22Rv1 (cell line): ENCODE measurements around the gene PKMYT1.

ENCODE experiments used
- ZFX ChIP-seq: fragments of 450-650 bp; IDR thresholded peaks from 2 replicates; pipeline ENCODE4 v1.6.1; 2017; ENCODE audit warnings: antibody characterized with exemption, borderline replicate concordance
- TF ChIP-seq, protein P1 (sequence below): fragments of 450-650 bp; IDR thresholded peaks from 2 replicates; pipeline ENCODE4 v1.5.1; 2017; ENCODE audit warnings: mild to moderate bottlenecking

GRCh38 chr16:2962334-2963073 lies 17.7 kb downstream of the PKMYT1 start:
- TF ChIP-seq, protein P1, sequence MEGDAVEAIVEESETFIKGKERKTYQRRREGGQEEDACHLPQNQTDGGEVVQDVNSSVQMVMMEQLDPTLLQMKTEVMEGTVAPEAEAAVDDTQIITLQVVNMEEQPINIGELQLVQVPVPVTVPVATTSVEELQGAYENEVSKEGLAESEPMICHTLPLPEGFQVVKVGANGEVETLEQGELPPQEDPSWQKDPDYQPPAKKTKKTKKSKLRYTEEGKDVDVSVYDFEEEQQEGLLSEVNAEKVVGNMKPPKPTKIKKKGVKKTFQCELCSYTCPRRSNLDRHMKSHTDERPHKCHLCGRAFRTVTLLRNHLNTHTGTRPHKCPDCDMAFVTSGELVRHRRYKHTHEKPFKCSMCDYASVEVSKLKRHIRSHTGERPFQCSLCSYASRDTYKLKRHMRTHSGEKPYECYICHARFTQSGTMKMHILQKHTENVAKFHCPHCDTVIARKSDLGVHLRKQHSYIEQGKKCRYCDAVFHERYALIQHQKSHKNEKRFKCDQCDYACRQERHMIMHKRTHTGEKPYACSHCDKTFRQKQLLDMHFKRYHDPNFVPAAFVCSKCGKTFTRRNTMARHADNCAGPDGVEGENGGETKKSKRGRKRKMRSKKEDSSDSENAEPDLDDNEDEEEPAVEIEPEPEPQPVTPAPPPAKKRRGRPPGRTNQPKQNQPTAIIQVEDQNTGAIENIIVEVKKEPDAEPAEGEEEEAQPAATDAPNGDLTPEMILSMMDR = no peak
- no peak for TF ChIP-seq ZFX
